Measurements from ENCODE around the gene SORBS1.

- TF ChIP-seq CTCF (IDR thresholded peaks at IDR 0.05), result no peak
- TF ChIP-seq ATF6 (CRISPR knock-in tag; IDR thresholded peaks at IDR 0.05), result no peak
- TF ChIP-seq ZNF263 (CRISPR knock-in tag; IDR thresholded peaks at IDR 0.05; ENCODE audit: low read depth), result no peak
- TF ChIP-seq JUN (CRISPR knock-in tag; IDR thresholded peaks at IDR 0.05), result no peak
- no peak for TF ChIP-seq FOXK1 (CRISPR knock-in tag; IDR thresholded peaks at IDR 0.05)
- no peak for TF ChIP-seq ATF2 (CRISPR knock-in tag; IDR thresholded peaks at IDR 0.05; ENCODE audit: borderline replicate concordance, low read depth)
- TF ChIP-seq EMX1 (CRISPR knock-in tag; IDR thresholded peaks at IDR 0.05), result no peak
- TF ChIP-seq USF1 (CRISPR knock-in tag; IDR thresholded peaks at IDR 0.05), result no peak
These were observed 185.8 kb downstream of the SORBS1 start for GRCh38 chr10:95375418-95375817.

Data from WTC11 (cell line).